ENCODE measurements around the gene MCM10.
"Not testable (repeated sequence)": the region's sequence is repeated elsewhere in the genome, so short reads cannot be mapped to it uniquely, and the experiment has no call there.

MCM10 gene

DNA sequence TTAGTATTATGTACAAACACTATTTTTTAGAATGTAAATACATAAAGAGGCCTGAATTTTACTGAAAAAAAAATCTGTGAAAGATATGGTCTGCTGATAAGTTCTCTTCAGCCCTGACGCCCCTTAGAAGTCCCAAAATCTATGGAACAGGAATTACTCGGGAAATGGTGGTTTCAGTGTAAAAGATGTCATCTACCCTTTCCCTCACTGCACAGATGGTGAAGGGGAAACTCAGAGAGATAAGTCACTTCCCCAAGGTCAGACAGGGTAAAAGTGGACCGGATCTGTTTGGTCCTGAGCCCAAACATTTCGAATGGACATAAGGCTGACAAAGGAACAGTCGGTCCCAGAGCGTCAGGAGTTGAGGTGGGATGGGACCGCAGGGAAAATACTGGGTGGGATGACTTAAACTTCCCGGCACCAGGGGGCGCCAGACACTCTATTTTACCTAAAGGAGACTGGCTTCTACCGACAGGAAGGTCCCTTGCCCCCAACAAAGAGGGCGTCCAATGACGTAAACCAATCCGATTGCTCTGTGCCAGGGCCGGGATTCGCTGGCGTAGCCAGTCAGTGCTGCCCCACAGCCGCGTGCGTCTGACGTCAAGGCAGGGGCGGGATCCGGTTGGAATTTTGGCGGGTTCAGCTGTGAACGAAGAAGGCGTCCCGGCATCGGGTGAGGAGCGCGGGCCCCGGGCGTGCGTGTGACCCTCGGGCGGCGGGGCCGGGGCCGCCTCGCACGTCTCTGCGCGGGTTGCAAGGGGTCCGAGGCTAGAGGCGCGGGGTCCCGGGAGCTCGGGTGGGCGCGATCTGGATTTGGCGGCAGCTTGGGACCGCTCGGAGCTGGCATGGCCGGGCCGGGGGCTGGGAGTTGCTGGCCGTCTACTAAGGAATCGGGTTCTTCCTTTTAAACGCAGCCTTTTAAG is at the start of gene MCM10:
Gene MCM10 (plus strand): TSS at position 625 of the 923 bp plus-strand sequence. CDS start 2,645 bp downstream, outside the sequence.
- peak; percentile 99 to 100 (median 100) for DNase-seq

DNA sequence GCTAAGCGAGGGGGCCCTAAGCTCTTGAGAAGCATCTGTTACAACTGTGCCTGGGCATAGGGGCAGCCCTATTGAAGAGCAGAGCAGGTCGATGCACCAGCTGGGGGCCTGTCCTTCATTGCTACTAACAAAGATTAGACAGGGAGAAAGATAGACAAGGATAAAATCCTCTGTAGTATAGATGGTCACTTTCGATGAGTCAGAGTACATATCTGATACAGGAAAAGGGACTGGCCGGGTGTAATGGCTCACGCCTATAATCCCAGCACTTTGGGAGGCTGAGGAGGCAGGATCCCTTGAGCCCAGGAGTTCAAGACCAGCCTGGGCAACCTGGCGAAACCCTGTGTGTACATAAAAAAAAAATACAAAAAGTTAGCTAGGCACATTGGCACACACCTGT is 47.8 kb upstream of the MCM10 start:
- DNase-seq = no peak

DNA sequence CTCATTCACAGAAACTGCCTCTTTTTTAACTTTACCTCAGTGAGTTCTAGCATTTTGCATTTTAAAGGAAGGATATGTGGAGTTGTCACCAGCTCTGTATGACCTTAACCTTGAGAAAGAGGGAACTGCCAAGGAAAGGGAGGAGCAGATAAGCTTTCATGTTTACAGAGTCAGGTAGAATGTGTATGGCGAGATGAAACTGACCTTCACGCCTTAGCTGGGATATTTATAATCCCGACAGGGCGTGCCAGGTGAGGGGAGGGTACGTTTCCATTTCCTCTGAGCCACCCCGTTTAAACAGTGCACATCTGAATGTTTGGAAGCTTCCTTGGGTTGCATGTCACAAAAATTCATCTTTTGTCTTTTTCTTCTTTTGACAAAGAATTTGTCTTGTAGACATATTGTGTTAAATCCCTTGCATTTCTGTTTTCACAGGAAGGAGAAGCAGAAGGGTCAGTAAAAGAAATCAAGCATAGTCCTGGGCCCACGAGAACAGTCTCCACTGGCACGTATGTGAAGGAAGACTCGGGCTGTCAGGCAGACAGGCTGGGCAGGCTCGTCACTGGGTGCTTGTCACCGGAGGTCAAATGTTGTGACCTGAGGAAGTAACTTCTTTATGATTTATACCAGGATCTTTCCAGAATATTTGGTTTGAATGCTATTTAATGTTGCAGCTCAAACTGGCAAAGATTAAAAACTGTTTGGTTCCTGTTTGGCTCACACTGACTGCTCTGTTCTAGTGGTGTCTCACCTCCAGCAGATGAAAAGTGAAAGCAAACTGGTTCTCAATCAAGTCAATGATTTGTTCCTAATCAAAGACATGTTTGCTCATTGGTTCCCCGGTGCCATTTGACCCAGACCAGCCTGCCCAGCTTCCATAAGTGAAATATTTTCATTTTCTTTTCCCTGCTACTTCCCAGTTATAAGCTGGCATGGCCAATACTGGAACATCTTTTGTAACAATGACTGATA is 45.2 kb upstream of the MCM10 start:
- peak in 1 of 3 donors; percentile 33 for DNase-seq

DNA sequence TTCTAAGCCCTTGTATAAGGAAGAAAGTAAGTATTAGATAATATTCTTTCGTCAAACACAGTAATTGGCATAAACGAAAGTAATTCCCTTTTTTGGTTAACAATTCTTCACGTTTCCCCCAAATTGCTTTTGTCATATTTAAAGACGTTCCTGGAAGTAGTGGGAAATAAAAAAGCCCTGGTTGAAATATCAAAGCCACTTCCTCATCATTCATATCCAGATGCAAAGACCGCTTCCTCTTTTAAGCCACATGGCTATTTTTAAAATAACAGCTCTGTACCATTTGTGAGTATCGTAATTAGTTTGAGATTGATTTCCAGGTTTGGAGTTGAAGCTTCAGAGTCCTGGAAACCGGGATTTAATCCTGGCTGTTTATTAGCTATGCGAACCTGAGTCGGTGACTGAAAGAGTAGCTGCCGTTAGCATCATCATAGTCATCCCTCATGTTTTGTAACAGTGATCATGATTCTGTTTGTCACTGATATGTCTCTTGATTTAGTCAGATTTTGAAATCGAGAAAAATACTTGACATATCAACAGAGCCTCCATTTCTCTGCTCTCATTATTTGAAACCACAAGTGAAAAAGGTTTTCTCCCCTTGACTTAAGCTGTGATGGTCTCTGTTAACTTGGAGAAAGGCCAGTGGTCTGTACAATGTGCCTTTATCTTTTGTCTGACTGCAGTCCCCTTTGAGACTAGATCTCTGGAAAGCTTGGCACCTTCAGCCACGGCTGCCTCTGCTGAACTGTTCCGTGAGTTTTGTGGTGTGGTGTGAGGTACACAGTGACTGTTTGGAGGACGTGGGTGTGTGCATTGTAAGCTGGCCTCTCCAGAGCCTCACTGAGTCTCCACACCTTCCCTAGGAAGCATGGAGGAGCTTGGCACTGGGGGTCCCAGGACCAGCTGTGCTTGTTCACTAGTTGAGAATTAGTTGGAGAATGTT is 43.2 kb upstream of the MCM10 start:
- DNase-seq = peak; percentile 65 to 94 (median 88)

DNA sequence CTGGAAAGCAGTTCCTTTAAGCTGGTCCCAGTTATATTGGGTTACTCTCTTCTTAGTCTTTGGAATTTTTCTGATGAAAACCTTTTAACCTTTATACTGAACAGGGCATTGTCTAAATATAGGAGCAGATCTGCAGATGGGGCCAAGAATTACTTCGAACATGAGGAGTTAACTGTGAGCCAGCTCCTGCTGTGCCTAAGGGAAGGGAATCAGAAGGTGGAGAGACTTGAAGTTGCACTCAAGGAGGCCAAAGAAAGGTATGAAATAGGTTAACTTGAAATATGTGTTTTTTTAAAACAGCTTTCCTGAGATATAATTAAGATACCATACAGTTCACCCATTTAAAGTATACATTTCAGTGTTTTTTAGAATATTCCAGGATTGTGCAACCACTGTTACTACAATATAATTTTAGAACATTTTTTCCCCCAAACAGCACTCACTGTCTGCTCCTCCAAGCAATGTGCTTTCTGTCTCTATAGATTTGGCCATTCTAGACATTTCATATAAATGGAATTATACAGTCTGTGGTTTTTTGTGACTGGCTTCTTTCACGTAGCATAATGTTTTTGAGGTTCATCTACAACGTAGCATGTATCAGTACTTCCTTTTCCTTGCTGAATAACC is 42.5 kb upstream of the MCM10 start:
- DNase-seq = peak; percentile 18 to 65 (median 54)

DNA sequence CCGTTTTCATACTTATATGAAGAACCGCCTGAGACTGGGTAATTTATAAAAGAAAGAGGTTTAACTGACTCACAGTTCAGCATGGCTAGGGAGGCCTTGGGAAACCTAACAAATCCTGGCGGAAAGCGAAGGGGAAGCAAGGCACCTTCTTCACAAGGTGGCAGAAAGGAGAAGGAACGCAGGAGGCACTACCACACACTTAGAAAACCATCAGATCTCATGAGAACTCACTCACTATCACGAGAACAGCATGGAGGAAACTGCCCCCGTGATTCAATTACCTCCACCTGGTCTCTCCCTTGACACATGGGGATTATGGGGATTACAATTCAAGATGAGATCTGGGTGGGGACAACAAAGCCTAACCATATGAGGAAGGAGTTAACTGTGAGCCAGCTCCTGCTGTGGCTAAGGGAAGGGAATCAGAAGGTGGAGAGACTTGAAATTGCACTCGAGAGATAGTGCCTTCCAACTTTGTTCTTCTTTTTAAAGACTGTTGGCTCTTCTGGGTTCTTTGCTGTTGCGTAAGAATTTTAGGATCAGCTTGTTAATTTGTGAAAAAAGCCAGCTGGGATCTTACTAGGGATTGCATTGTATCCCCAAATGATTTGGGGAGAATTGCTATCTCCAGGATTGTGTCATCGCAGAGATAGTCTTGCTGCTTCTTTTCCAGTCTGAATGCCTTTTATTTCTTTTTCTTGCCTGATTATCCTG is 40.4 kb upstream of the MCM10 start:
- DNase-seq = no peak

DNA sequence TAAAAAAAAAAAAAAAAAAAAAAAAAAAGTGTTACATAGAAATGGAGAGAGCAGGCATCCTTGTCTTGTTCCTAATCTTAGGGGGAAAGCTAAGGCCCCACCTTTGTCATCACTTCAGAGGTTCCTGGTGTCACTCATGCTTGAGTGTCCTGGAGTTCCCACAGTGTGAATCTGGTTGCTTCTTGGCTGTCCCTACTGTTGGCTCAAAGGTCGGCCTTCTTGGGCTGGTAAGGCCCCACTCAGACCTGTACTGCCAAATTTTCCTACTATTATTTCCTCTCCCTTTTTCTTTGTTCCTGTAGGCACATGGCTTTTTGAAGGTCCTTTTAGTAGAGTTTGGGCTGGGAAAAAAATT is 39.9 kb upstream of the MCM10 start:
- no peak for DNase-seq

DNA sequence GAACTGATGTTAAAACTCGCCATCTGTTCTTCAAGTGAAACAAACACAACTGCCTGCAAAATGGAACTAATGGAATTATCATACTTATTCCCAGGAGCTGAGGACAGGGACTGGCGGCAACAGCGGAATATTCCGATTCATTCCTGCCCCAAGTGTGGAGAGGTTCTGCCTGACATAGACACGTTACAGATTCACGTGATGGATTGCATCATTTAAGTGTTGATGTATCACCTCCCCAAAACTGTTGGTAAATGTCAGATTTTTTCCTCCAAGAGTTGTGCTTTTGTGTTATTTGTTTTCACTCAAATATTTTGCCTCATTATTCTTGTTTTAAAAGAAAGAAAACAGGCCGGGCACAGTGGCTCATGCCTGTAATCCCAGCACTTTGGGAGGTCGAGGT is 24.7 kb upstream of the MCM10 start:
- no peak for DNase-seq

DNA sequence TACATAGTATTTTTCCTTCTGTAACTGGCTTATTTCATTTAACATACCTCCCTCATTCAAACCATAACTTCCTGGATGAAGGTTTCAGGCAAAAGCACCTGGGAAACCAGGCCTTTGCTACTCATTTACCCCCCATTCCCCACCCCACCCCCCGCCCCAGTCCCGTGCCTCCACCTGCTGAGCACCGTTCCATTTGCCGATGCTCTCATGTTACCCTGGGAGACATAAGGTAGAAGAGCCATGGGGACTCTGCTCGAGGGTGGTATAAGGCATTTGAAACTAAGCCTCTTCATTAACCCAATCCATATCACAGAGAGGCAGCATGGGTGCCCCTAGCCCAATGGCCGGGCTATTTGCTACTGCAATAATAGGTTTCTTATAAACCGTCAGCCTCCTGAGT is 22.2 kb upstream of the MCM10 start:
- no peak for DNase-seq

DNA sequence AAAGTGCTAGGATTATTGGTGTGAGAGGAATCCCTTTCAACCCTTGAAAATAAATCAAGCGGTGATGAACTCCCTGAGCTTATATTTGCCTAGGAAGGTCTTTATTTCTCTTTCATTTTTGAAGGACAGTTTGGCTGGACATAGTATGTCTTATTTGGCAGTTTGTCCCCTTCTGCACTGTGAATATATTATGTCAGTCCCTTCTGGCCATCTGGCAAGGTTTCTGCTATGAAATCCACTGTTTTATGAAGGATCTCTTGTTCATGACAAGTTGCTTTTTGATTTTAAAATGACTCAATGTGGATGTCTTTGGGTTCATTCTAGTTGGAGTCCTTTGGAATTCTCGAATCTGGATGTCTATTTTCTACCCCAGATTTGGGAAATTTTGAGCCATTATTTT is 21.7 kb upstream of the MCM10 start:
- no peak for DNase-seq

DNA sequence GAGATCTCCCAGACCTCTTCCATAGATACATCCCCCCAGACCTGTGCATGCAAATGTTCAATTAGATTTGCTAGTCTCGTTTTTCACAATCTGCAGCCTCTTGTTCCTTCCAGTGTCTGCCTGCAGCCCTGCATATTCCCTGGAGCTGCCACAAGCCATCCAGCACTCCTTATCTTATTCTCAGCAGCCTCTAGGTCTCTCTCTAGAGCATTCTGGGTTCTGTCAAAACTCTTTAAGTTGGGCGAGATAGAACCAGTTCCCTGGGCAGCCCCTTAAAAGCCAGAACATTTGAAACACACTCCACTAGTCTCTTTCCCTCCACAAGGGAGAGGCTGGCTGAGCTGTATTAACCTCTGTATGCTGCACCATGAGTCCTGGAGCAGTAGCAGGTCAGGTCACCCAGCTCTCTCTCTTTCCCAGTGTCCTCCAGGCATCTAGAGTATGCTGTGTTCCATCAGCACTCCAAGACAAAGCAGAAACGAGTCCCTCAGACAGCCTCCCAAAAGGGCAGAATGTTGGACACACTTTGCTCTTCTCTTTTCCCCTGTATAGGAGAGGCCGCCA is 20.6 kb upstream of the MCM10 start:
- no peak for DNase-seq

DNA sequence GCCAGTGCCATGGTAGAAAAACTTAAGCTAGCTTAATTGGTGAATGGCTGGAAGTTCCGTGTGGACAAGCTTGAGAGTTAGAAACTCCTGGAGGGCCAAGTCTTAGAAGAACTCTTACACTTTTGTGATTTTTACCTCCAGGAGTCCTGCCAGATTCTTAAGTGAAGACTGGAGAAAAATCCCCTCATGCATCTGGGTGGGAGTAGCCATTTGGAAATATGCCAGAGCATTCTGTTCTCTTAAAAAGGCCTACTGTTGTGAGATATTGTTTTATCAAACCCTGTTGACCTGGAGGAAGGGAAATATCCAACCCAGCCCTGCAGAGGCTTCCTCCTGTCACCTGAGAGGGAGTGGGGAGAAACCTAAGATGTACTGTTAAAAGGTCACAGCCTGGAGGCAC is 17.6 kb upstream of the MCM10 start:
- DNase-seq = no peak

DNA sequence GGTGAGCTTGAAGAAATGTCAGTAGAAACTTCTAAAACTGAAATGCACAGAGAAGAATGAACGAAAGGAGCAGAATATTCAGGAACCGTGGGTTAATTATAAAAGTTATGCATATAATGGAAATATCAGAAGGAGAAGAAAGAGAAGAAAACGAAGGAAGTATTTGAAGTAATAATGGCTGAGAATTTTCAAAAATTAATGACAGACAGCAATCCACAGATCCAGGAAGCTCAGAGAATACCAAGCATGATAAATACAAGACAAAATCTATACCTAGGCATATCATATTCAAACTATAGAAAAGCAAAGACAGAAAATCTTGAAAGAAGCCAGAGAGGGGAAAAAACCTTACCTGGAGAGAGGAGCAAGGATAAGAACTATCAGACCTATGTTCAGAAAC is 16.5 kb upstream of the MCM10 start:
- DNase-seq = no peak

DNA sequence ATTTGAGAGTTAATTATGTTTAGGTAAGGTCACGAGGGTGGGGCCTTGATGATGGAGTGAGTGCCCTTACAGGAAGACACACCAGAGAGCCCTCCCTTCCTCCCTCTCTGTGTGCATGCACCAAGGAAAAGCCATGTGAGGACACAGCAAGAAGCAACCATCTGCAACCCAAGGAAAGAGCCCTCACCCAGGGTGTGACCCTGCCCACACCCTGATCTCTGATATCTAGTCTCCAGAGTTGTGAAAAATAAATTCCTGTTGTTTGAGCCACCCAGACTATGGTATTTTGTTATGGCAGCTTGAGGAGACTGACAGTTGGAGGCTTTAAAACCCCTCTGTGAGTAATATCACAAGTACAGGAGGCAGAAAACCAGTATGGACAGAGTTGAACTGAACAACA is 15.0 kb upstream of the MCM10 start:
- no peak for DNase-seq

DNA sequence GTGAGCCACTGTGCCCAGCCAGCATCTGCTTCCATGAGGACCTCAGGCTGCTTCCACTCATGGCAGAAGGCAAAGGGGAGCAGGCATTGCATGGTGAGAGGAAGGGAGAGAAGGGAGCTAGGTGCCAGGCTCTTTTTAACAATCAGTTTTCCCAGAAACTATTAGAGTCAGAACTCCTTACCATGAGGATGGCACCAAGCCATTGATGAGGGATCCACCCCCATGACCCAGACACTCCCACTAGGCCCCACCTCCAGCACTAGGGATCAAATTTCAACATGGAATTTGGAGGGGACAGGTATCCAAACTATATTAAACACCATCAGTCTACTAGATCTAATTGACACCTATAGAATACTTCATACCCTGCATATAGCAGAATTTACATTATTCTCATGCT is 14.2 kb upstream of the MCM10 start:
- DNase-seq = no peak

DNA sequence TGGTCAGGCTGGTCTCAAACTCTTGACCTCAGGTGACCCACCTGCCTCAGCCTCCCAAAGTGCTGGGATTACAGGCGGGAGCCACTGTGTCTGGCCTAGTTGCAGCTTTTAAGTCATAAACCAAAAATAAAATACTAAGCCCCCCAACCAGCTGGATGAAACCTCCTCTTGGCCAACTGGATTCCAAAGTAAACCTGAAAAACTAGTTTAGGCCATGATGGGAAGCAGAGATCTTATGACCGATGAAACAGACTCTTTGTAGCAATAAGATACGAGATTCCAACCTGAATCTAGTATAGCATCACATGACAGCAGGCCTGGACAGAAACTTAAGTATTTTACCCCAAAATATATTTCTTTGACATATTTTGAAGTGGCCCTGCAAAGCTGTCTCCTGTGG is 9.1 kb upstream of the MCM10 start:
- DNase-seq = no peak

DNA sequence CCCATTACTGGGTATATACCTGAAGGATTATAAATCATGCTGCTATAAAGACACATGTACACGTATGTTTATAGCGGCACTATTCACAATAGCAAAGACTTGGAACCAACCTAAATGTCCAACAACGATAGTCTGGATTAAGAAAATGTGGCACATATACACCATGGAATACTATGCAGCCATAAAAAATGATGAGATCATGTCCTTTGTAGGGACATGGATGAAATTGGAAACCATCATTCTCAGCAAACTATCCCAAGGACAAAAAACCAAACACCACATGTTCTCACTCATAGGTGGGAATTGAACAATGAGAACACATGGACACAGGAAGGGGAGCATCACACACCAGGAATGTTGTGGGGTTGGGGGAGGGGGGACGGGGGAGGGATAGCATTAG is 5.5 kb upstream of the MCM10 start:
- DNase-seq = not testable (repeated sequence)

DNA sequence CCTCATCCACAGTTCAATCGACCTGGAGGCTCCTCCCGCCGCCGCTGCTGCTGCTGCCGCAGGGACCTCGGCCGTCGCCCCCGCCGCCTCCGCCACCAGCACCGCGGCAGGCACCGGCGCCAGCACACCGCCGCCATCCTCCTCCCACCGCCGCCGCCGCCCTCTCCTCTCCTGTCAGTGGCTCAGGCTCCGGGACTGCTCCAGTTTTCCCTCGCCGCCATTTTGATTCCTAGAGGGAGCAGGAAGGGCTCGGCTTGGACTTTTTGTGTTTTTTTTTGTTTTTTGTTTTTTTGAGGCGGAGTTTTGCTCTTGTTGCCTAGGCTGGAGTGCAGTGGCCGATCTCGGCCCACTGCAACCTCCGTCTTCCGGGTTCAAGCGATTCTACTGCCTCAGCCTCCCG is 3.0 kb upstream of the MCM10 start:
- peak; percentile 14 to 27 (median 24) for DNase-seq

DNA sequence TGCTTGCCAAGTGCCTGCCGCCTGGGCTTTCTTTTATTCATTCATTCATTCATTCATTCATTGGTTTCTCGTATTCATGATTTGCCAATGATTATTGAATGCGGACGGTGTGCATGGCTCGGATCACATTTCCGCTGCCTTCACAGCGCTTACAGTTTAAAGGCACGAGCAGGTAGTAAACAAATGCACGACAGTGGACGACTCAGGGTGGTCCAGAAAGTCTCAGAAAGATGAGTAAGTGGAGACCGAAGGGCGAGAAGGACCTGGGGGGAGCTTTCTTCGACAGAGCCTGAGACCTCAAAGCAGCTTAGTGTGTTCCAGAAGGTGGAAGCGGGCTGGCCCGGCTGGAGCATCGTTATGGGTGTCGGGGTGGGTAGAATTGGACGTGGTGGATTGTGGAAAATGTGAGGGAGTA is 506 bp downstream of the MCM10 start:
- DNase-seq = no peak

DNA sequence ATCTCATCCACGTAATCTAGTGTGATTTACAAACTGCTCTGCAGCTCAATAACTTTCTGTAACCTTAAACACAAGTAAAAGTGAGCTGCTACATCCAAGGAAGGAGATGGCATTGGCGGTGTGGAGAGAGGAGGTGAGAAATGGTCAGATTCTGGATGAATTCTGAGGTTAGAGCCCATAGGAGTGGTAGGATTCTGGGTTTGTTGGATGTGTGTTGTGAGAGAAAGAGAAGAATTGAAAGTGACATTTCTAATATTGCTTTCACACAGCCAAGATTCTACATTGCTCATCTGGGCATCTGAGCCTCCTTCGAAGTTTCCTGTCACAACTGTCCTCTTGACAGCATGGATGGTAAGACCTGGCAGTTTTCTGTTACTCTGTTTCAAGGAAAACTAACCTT is 2.5 kb downstream of the MCM10 start:
- no peak for DNase-seq

DNA sequence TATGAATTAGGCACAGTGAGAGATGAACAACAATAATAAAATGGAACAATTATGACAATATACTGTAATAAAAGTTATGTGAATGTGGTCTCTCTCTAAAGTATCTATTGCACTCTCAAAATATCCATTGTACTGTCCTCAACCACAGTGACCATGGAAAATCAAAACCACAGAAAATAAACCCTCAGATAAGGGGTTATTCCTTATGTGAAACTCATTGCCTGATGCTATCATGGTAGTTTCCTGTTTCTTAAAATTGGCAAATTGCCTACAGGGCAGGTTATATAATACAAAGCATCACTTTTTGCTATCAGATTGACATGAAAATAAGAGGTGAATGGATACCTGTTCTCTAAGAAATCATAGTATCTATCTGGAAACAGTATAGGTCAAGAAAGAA is 3.8 kb downstream of the MCM10 start:
- DNase-seq = no peak

Data from suppressor macrophage treated with lipopolysaccharide for 1 hour (primary cell).